Lung (tissue), 12 donors: ENCODE data around the gene RPS29. TPM values are rescaled to one million over a fixed set of nuclear protein-coding genes. Genes with fewer than 3 reads are reported as not detected.

Source experiments
- ATAC-seq: fragments of 200-7000 bp; cut with Tn5 transposase; one replicate; pipeline ENCODE4 v1.9.1; 2020; ENCODE audit warnings: moderate number of reproducible peaks; ENCODE audit not compliant: insufficient read depth, low FRiP score
- DNase-seq, 3 donors: peaks; one replicate each; pipeline ENCODE4 v3.0.0-alpha.2; 2013 to 2017
- H3K27ac ChIP-seq, 2 donors: one replicate each; pipeline ENCODE4 v1.5.1; 2013; ENCODE audit warnings: mild to moderate bottlenecking in 2 of 2, moderate library complexity in 2 of 2, control low read depth in 1 of 2, inconsistent platforms in 1 of 2, low read depth in 1 of 2, low read length in 1 of 2
- H3K27me3 ChIP-seq, 3 donors: one replicate each; pipeline ENCODE4 v1.5.1; 2013; ENCODE audit warnings: low read length in 2 of 3; ENCODE audit not compliant: control insufficient read depth in 3 of 3, insufficient read depth in 3 of 3
- H3K36me3 ChIP-seq, 4 donors: one replicate each; pipeline ENCODE4 v1.5.1; 2013; ENCODE audit warnings: low read length in 4 of 4, mild to moderate bottlenecking in 1 of 4, moderate library complexity in 1 of 4; ENCODE audit not compliant: control insufficient read depth in 4 of 4, insufficient read depth in 4 of 4
- H3K4me1 ChIP-seq, 5 donors: one replicate each; pipeline ENCODE4 v1.5.1; 2013; ENCODE audit warnings: low read length in 5 of 5, mild to moderate bottlenecking in 2 of 5, moderate library complexity in 1 of 5; ENCODE audit not compliant: control insufficient read depth in 5 of 5, insufficient read depth in 5 of 5
- H3K4me3 ChIP-seq: one replicate; pipeline ENCODE4 v1.5.1; 2013; ENCODE audit warnings: mild to moderate bottlenecking, control low read depth, moderate library complexity
- H3K9ac ChIP-seq, 2 donors: one replicate each; pipeline ENCODE4 v1.5.1; 2013; ENCODE audit warnings: low read length in 2 of 2, control low read depth in 1 of 2; ENCODE audit not compliant: insufficient read depth in 1 of 2
- H3K9me3 ChIP-seq, 4 donors: one replicate each; pipeline ENCODE4 v1.5.1; 2013; ENCODE audit warnings: low read length in 3 of 4, mild to moderate bottlenecking in 1 of 4, moderate library complexity in 1 of 4; ENCODE audit not compliant: control insufficient read depth in 4 of 4, insufficient read depth in 3 of 4
- CTCF ChIP-seq: IDR thresholded peaks from 2 replicates; pipeline ENCODE4 v1.5.1; 2012; ENCODE audit warnings: mild to moderate bottlenecking; ENCODE audit errors: control extremely low read depth, extremely low read depth
- WGBS, 2 donors: extraction: QIAGEN DNeasy Blood & Tissue Kit; methylation state at CpG; one replicate each; pipeline ENCODE4 v1.1.7; 2013; 5-methylcytosine and 5-hydroxymethylcytosine counted together
- polyA plus RNA-seq, 2 donors: library from polyadenylated mRNA; stranded (reverse); fragments of 200-250 nt; gene quantifications; one replicate each; pipeline ENCODE4 v1.2.1, GENCODE V29; 2013
- total RNA-seq, 2 donors: library from RNA; depleted of rRNA in 1 of 2; stranded (reverse); fragments of >200 nt in 1 of 2; gene quantifications; one replicate each; pipeline ENCODE4 v1.2.1, GENCODE V29; 2014 to 2021
- donor health status: control.
- donor health status: control.
- donor health status: Bipolar disorder and iron deficiency.
- donor health status: healthy.
- donor health status: DM: yes; HTN: yes; CAD: no.

The RPS29 gene
- total and polyA plus RNA-seq, 4 donors: 413 to 3,240 (median 1,755) TPM

- ATAC-seq (no peak), DNase-seq (no peak)
- no peak overlapping the region for H3K27ac ChIP-seq
- no peak for TF ChIP-seq CTCF
- 82 to 83% methylated on average over 3 of the region's 3 CpGs for WGBS, 2 donors
- H3K9ac ChIP-seq: no peak overlapping the region
- H3K4me3 ChIP-seq: no peak overlapping the region
- no peaks in the 10 kb centered on the region for H3K4me1 ChIP-seq
- H3K36me3 ChIP-seq: no peaks in the 10 kb centered on the region
- H3K27me3 ChIP-seq: no peaks in the 10 kb centered on the region
- peaks cover 0 to 8% (median 4%) of the 10 kb centered on the region in 4 donors for H3K9me3 ChIP-seq
These were observed 40.5 kb downstream of the RPS29 start for GRCh38 chr14:49545716-49546115.

- H3K36me3 ChIP-seq: no peaks in the 10 kb centered on the region
- 91 to 93% methylated on average over 6 of the region's 6 CpGs for WGBS, 2 donors
These were observed 41.1 kb downstream of the RPS29 start for GRCh38 chr14:49545071-49545470.

GRCh38 chr14:49541049-49541448 lies 45.1 kb downstream of the RPS29 start:
- Histone ChIP-seq H3K4me1 (no peaks in the 10 kb centered on the region), H3K9ac (no peak overlapping the region), H3K36me3 (no peaks in the 10 kb centered on the region), H3K4me3 (no peak overlapping the region), H3K27ac (no peak overlapping the region), H3K27me3 (no peaks in the 10 kb centered on the region), H3K9me3 (peaks cover 0 to 8% (median 4%) of the 10 kb centered on the region in 4 donors)
- no peak for TF ChIP-seq CTCF
- ATAC-seq: no peak
- WGBS, 2 donors: 86 to 100% methylated on average over 2 of the region's 2 CpGs
- no peak for DNase-seq

More at GRCh38 chr14:49545071-49545470, 41.1 kb downstream of the RPS29 start:
- no peak overlapping the region for H3K27ac ChIP-seq
- ATAC-seq: no peak
- no peaks in the 10 kb centered on the region for H3K4me1 ChIP-seq
- H3K9ac ChIP-seq: no peak overlapping the region
- no peak overlapping the region for H3K4me3 ChIP-seq
- TF ChIP-seq CTCF: no peak
- DNase-seq: no peak
- peaks cover 0 to 8% (median 4%) of the 10 kb centered on the region in 4 donors for H3K9me3 ChIP-seq
- no peaks in the 10 kb centered on the region for H3K27me3 ChIP-seq

GRCh38 chr14:49538852-49539251 lies 47.3 kb downstream of the RPS29 start:
- no peak for DNase-seq
- Histone ChIP-seq H3K9ac (no peak overlapping the region), H3K27ac (no peak overlapping the region), H3K27me3 (no peaks in the 10 kb centered on the region), H3K9me3 (peaks cover 0 to 8% (median 4%) of the 10 kb centered on the region in 4 donors), H3K36me3 (no peaks in the 10 kb centered on the region), H3K4me3 (no peak overlapping the region), H3K4me1 (no peaks in the 10 kb centered on the region)
- no peak for TF ChIP-seq CTCF
- WGBS, 2 donors: 90 to 95% methylated on average over 4 of the region's 4 CpGs
- no peak for ATAC-seq
